Stimulated activated CD8-positive, alpha-beta memory T cell treated with anti-CD3 and anti-CD28 coated beads, Interleukin-4, amount 100 ng/mL, for 48 hours (primary cell): ENCODE measurements around the gene KLHL15.

Source experiments
- DNase-seq: peaks from one replicate; pipeline ENCODE4 v3.0.0-alpha.2; 2020

Gene KLHL15

DNA sequence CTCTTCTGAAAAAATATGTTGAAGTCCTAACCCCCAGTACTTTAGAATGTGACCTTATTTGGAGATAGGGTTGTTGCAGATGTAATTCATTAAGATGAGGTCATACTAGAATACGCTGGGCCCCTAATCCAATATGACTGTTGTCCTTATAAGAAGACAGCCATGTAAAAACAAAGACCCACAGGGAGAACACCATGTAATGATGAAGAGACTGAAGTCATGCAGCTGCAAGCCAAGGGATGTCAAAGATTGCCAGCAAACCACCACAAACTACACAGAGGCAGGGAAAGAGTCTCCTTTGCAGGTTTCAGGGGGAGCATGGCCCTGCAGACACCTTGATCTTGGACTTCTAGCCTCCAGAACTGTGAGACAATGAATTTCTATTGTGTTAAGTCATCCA is 81.8 kb downstream of the KLHL15 start:
- DNase-seq, result no peak

- DNase-seq, result no peak
These were observed 82.8 kb downstream of the KLHL15 start for GRCh38 chrX:23944234-23944633.

- no peak for DNase-seq
These were observed 87.8 kb downstream of the KLHL15 start for GRCh38 chrX:23939203-23939602.

DNA sequence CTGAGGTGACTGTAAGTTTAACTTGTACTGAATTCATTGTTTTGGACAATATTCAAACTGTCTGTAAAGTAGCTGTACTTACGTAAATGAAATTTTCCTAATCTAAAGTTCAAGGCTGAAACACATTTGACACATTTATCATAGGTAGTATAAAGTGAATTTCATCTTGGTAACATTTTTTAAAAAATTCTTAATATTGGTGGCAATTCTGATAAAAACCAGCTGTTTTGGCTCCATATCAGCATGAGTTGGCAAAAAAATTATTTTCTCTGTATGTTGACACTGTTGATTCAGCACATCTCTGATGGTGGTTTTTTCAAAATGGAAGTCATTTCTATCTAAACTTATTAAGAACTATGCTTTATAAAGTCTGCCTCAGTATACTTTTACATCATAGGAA is 88.3 kb downstream of the KLHL15 start:
- DNase-seq, result no peak

DNA sequence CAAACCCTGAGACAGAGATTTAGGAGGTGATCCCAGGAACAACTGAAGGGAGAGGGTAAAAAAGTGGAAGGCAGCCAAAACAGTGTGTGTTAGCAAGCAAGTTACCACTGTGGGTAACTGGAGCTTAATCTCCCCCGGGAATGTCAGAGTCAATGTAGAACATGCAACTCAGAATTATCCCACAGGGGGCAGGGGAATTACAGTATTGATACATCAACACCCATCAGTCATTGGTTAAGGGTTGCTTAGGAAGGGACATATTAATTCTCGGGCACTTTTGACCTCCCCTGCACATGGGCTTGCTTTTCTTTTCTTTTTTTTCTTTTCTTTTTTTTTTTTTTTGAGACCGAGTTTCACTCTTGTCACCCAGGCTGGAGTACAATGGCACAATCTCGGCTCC is 89.9 kb downstream of the KLHL15 start:
- no peak for DNase-seq

DNA sequence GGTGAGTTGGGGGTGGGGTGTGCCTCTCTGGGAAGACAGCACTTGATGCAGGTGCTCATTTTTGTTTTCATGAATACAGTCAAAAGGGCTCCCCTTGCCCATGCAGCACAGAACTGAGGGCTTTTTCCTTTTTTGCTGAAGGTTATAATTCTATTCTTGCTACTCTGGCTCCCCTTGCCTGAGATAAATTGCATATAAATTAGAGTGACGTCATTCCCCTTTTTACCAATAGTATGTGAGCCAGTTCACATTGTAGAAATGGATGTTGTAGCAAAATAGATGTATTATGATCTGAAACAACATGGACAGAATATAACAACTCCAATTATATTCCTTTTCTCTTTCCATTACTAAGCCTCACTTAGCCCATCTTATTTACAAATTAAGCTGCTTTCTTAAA is 90.8 kb downstream of the KLHL15 start:
- no peak for DNase-seq

DNA sequence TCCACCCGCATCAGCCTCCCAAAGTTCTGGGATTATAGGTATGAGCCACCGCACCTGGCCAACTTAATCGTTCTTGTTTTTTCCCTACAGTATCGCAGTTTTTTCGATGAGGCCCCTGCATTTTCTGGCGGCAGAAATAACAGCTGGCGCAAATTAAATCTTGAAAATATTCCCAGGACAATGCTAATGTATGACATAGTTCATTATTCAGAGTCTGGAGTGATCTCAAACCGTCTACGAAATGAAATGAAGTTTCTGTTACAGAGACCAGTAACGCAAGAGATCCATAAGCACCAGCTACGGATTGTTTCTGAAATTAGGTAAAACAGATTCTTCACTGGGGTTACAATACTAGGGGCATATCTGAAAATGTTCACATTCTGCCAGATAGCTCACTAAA is 91.9 kb downstream of the KLHL15 start:
- no peak for DNase-seq
